Measurements from ENCODE around the gene CERK.

Gene CERK

DNA sequence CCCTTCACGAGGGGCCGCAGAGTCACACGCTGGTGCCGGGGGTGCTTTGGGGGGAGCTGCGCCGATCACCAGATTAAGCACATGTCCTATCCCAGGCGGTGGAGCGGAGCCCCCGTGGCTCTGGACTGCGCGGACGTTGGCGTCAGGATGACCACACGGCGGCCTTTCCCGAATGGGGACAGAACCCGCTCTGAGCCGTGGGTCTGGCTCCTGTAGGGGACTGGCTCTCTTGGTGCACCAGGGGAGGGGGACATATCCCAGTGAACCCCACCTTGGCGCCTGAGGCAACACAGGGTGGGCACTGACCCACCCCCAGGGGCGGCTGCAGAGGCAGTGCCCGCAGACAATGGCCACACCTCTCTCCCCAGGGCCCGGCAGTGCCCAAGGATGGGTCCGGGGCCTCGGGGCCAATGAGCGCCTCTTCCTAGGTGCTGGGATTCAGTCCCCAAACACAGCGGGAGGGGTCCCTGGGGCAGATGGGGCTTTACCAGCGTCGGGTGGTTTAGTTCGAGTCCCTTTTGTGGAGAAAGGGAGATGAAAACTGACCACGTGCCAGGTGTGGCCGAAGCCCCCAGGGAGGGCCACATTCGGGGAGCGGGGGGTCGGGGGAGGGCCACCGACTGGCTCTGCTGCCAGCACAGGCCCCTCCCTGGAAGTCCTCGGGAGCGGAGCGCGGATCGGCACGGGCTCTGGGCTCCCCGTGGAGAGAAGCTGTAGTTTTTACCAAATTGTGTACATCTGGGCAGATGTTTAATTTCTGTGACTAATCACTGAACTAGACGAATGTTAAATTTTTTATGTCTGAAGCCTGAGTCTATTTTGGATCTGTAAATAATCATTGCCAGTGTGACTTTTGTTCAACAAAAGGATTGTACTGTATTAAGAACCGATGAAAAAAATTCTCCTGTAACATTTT lies 59.0 kb downstream of the CERK start:
- Histone ChIP-seq H3K27ac (ENCODE audit: low read length) (no peak overlapping the region), H3K27me3 (ENCODE audit: control insufficient read depth, insufficient read depth, low read length) (no peaks in the 10 kb centered on the region), H3K9me3 (ENCODE audit: control insufficient read depth, insufficient read depth, low read length) (no peaks in the 10 kb centered on the region), H3K4me3 (ENCODE audit: low read length) (no peak overlapping the region), H3K36me3 (ENCODE audit: control insufficient read depth, insufficient read depth, low read length) (no peaks in the 10 kb centered on the region), H3K4me1 (ENCODE audit: control insufficient read depth, insufficient read depth, low read length) (no peaks in the 10 kb centered on the region; the same call in 1 of the 2 replicates)
- WGBS (ENCODE audit: insufficient coverage, insufficient read length), result no CpG with 5 or more reads among the region's 44 CpGs
- DNase-seq (ENCODE audit: low read depth, low spot score), result no peak

- H3K27me3 ChIP-seq (ENCODE audit: control insufficient read depth, insufficient read depth, low read length), result no peaks in the 10 kb centered on the region
- no peaks in the 10 kb centered on the region for H3K36me3 ChIP-seq (ENCODE audit: control insufficient read depth, insufficient read depth, low read length)
- DNase-seq (ENCODE audit: low read depth, low spot score), result no peak
- no peak overlapping the region for H3K4me3 ChIP-seq (ENCODE audit: low read length)
- no CpG with 5 or more reads among the region's 31 CpGs for WGBS (ENCODE audit: insufficient coverage, insufficient read length)
- no peaks in the 10 kb centered on the region for H3K9me3 ChIP-seq (ENCODE audit: control insufficient read depth, insufficient read depth, low read length)
- H3K4me1 ChIP-seq (ENCODE audit: control insufficient read depth, insufficient read depth, low read length), result no peaks in the 10 kb centered on the region; the same call in 1 of the 2 replicates
- no peak overlapping the region for H3K27ac ChIP-seq (ENCODE audit: low read length)
These were observed 59.9 kb downstream of the CERK start for GRCh38 chr22:46678003-46678657.

- Histone ChIP-seq H3K4me3 (ENCODE audit: low read length) (no peak overlapping the region), H3K27ac (ENCODE audit: low read length) (no peak overlapping the region), H3K9me3 (ENCODE audit: control insufficient read depth, insufficient read depth, low read length) (no peaks in the 10 kb centered on the region), H3K27me3 (ENCODE audit: control insufficient read depth, insufficient read depth, low read length) (no peaks in the 10 kb centered on the region), H3K36me3 (ENCODE audit: control insufficient read depth, insufficient read depth, low read length) (no peaks in the 10 kb centered on the region), H3K4me1 (ENCODE audit: control insufficient read depth, insufficient read depth, low read length) (no peaks in the 10 kb centered on the region; the same call in 1 of the 2 replicates)
- no peak for DNase-seq (ENCODE audit: low read depth, low spot score)
- no CpG with 5 or more reads among the region's 28 CpGs for WGBS (ENCODE audit: insufficient coverage, insufficient read length)
These were observed 60.6 kb downstream of the CERK start for GRCh38 chr22:46677323-46678002.

DNA sequence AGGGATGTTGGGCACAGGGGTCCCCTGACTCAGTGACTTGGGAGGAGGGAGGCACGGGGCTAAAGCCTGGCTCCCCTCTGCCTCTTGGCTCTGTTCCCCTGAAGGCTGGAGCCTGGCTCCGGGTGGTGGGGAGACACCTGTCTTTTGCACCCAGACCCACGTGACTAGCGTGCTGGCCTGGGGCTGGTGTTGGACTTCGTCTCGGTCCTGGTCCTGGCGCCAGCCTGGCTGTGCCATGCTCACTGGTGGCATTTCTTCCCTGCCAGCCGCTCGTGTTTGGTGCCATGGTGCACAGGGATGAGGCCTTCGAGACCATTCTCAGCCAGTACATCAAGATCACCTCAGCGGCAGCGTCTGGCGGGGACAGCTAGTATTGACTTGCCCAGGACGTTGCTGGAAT lies 61.2 kb downstream of the CERK start:
- H3K27me3 ChIP-seq (ENCODE audit: control insufficient read depth, insufficient read depth, low read length), result no peaks in the 10 kb centered on the region
- H3K36me3 ChIP-seq (ENCODE audit: control insufficient read depth, insufficient read depth, low read length), result no peaks in the 10 kb centered on the region
- H3K27ac ChIP-seq (ENCODE audit: low read length), result no peak overlapping the region
- DNase-seq (ENCODE audit: low read depth, low spot score), result no peak
- no peaks in the 10 kb centered on the region; the same call in 1 of the 2 replicates for H3K4me1 ChIP-seq (ENCODE audit: control insufficient read depth, insufficient read depth, low read length)
- WGBS (ENCODE audit: insufficient coverage, insufficient read length), result no CpG with 5 or more reads among the region's 14 CpGs
- no peaks in the 10 kb centered on the region for H3K9me3 ChIP-seq (ENCODE audit: control insufficient read depth, insufficient read depth, low read length)
- H3K4me3 ChIP-seq (ENCODE audit: low read length), result no peak overlapping the region; the same call in 1 of the 2 replicates

GRCh38 chr22:46676479-46676878 lies 61.6 kb downstream of the CERK start:
- Histone ChIP-seq H3K4me3 (ENCODE audit: low read length) (no peak overlapping the region), H3K27ac (ENCODE audit: low read length) (no peak overlapping the region), H3K4me1 (ENCODE audit: control insufficient read depth, insufficient read depth, low read length) (no peaks in the 10 kb centered on the region; the same call in 1 of the 2 replicates), H3K9me3 (ENCODE audit: control insufficient read depth, insufficient read depth, low read length) (no peaks in the 10 kb centered on the region), H3K36me3 (ENCODE audit: control insufficient read depth, insufficient read depth, low read length) (no peaks in the 10 kb centered on the region), H3K27me3 (ENCODE audit: control insufficient read depth, insufficient read depth, low read length) (no peaks in the 10 kb centered on the region)
- no CpG with 5 or more reads among the region's 15 CpGs for WGBS (ENCODE audit: insufficient coverage, insufficient read length)
- no peak for DNase-seq (ENCODE audit: low read depth, low spot score)

- DNase-seq (ENCODE audit: low read depth, low spot score), result no peak
- Histone ChIP-seq H3K4me1 (ENCODE audit: control insufficient read depth, insufficient read depth, low read length) (no peaks in the 10 kb centered on the region; the same call in 1 of the 2 replicates), H3K36me3 (ENCODE audit: control insufficient read depth, insufficient read depth, low read length) (no peaks in the 10 kb centered on the region), H3K27ac (ENCODE audit: low read length) (no peak overlapping the region), H3K9me3 (ENCODE audit: control insufficient read depth, insufficient read depth, low read length) (no peaks in the 10 kb centered on the region), H3K4me3 (ENCODE audit: low read length) (no peak overlapping the region), H3K27me3 (ENCODE audit: control insufficient read depth, insufficient read depth, low read length) (no peaks in the 10 kb centered on the region)
- no CpG with 5 or more reads among the region's 16 CpGs for WGBS (ENCODE audit: insufficient coverage, insufficient read length)
These were observed 62.1 kb downstream of the CERK start for GRCh38 chr22:46675938-46676337.

- Histone ChIP-seq H3K36me3 (ENCODE audit: control insufficient read depth, insufficient read depth, low read length) (no peaks in the 10 kb centered on the region), H3K4me1 (ENCODE audit: control insufficient read depth, insufficient read depth, low read length) (no peaks in the 10 kb centered on the region; the same call in 1 of the 2 replicates), H3K9me3 (ENCODE audit: control insufficient read depth, insufficient read depth, low read length) (no peaks in the 10 kb centered on the region), H3K27me3 (ENCODE audit: control insufficient read depth, insufficient read depth, low read length) (no peaks in the 10 kb centered on the region), H3K27ac (ENCODE audit: low read length) (no peak overlapping the region), H3K4me3 (ENCODE audit: low read length) (no peak overlapping the region)
- DNase-seq (ENCODE audit: low read depth, low spot score), result no peak
- no CpG with 5 or more reads among the region's 13 CpGs for WGBS (ENCODE audit: insufficient coverage, insufficient read length)
These were observed 62.6 kb downstream of the CERK start for GRCh38 chr22:46675479-46675878.

DNA sequence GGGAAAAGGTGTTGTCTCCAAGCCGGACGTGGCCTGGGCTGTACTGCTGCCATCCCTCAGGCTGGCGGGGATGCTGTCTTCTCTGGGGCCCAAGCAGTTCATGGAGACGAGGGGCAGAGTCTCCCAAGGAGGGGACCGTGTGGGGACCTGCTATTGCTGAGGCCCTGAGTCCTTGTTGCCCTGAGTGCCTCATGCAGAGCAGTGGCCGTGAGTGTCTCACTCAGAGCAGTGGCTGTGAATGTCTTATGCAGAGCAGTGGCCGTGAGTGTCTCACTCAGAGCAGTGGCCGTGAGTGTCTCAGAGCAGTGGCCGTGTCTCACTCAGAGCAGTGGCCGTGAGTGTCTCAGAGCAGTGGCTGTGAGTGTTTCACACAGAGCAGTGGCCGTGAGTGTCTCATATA lies 63.1 kb downstream of the CERK start:
- no CpG with 5 or more reads among the region's 11 CpGs for WGBS (ENCODE audit: insufficient coverage, insufficient read length)
- DNase-seq (ENCODE audit: low read depth, low spot score), result no peak
- no peaks in the 10 kb centered on the region for H3K27me3 ChIP-seq (ENCODE audit: control insufficient read depth, insufficient read depth, low read length)
- no peak overlapping the region for H3K4me3 ChIP-seq (ENCODE audit: low read length)
- no peaks in the 10 kb centered on the region for H3K9me3 ChIP-seq (ENCODE audit: control insufficient read depth, insufficient read depth, low read length)
- H3K36me3 ChIP-seq (ENCODE audit: control insufficient read depth, insufficient read depth, low read length), result no peaks in the 10 kb centered on the region
- no peaks in the 10 kb centered on the region; the same call in 1 of the 2 replicates for H3K4me1 ChIP-seq (ENCODE audit: control insufficient read depth, insufficient read depth, low read length)
- no peak overlapping the region for H3K27ac ChIP-seq (ENCODE audit: low read length)

DNA sequence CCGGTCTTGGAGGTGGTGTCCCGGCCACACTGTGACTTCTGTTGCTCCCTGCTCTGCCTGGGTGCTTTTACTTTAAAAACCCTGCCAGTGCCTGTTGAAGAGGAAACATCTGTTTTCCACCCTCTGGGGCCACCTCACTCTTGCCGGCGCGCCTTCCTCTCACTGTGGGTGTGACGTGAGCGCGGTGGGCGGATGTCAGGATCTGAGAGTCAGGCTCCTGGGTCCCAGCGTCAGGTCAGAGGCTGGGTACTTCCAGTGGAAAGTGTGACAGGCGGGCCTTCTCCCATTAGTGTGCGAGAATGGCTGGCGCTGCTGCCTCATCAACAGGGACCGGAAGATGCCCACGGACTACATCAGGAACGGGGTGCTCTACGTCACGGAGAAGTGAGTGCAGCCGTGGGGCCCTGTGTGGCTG lies 63.7 kb downstream of the CERK start:
- no CpG with 5 or more reads among the region's 19 CpGs for WGBS (ENCODE audit: insufficient coverage, insufficient read length)
- Histone ChIP-seq H3K4me3 (ENCODE audit: low read length) (no peak overlapping the region), H3K27ac (ENCODE audit: low read length) (no peak overlapping the region), H3K36me3 (ENCODE audit: control insufficient read depth, insufficient read depth, low read length) (no peaks in the 10 kb centered on the region), H3K4me1 (ENCODE audit: control insufficient read depth, insufficient read depth, low read length) (no peaks in the 10 kb centered on the region; the same call in 1 of the 2 replicates), H3K9me3 (ENCODE audit: control insufficient read depth, insufficient read depth, low read length) (no peaks in the 10 kb centered on the region), H3K27me3 (ENCODE audit: control insufficient read depth, insufficient read depth, low read length) (no peaks in the 10 kb centered on the region)
- DNase-seq (ENCODE audit: low read depth, low spot score), result no peak

DNA sequence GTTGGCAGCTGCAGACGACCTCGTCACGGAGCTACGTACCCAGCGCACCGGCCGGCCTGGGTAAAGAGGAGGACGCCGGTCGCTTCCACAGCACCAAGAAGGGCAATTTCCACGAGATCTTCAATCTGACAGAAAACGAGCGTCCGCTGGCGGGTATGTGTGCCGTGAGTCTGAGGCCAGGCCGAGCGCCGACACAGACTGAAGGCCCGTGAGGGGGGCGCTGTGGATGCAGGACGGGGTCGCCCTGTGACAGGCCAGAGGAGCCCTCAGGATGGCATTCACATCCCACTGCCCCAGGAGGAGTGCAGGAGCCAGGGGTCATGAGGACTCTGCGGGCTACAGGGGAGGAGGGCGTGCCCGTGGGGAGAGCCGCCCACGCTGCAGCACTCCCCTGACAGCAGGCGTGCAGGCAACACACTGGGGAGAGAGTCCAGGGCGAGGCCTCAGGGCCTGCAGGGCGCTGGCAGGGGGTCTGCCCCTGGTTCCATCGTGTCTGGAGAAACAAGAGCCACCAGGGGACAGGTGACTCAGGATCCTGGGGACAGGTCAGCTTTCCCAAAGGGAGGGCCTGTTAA lies 64.3 kb downstream of the CERK start:
- Histone ChIP-seq H3K27ac (ENCODE audit: low read length) (no peak overlapping the region), H3K36me3 (ENCODE audit: control insufficient read depth, insufficient read depth, low read length) (no peaks in the 10 kb centered on the region), H3K9me3 (ENCODE audit: control insufficient read depth, insufficient read depth, low read length) (no peaks in the 10 kb centered on the region), H3K27me3 (ENCODE audit: control insufficient read depth, insufficient read depth, low read length) (no peaks in the 10 kb centered on the region), H3K4me1 (ENCODE audit: control insufficient read depth, insufficient read depth, low read length) (no peaks in the 10 kb centered on the region), H3K4me3 (ENCODE audit: low read length) (no peak overlapping the region)
- no CpG with 5 or more reads among the region's 32 CpGs for WGBS (ENCODE audit: insufficient coverage, insufficient read length)
- no peak for DNase-seq (ENCODE audit: low read depth, low spot score)

Data from iPS DF 6.9 (cell line).